ENCODE data around the gene HOXB13. TPM values are rescaled to one million over a fixed set of nuclear protein-coding genes. Genes with fewer than 3 reads are reported as not detected.

The HOXB13 gene
- total RNA-seq, 1 donor from 2014 or later, result 0.20 TPM

GRCh38 chr17:48679385-48680096 is 49.0 kb downstream of the HOXB13 start:
- no peak overlapping the region for H3K27ac Mint-ChIP-seq (ENCODE audit: unreplicated experiment)
- no peak for DNase-seq
- peaks cover 9% of the 10 kb centered on the region for H3K27me3 Mint-ChIP-seq (ENCODE audit: unreplicated experiment)
- H3K9me3 Mint-ChIP-seq (ENCODE audit: unreplicated experiment), result peaks cover 2% of the 10 kb centered on the region
- no peak for TF ChIP-seq CTCF (IDR thresholded peaks at IDR 0.05; ENCODE audit: partially characterized antibody, unreplicated experiment)
- no peaks in the 10 kb centered on the region for H3K4me1 Mint-ChIP-seq (ENCODE audit: low read depth, unreplicated experiment)
- peaks cover 5% of the 10 kb centered on the region for H3K36me3 Mint-ChIP-seq (ENCODE audit: unreplicated experiment)
- H3K4me3 Mint-ChIP-seq (ENCODE audit: unreplicated experiment), result no peak overlapping the region

- H3K27ac Mint-ChIP-seq (ENCODE audit: unreplicated experiment), result no peak overlapping the region
- H3K9me3 Mint-ChIP-seq (ENCODE audit: unreplicated experiment), result peaks cover 2% of the 10 kb centered on the region
- no peak overlapping the region for H3K4me3 Mint-ChIP-seq (ENCODE audit: unreplicated experiment)
- H3K36me3 Mint-ChIP-seq (ENCODE audit: unreplicated experiment), result peaks cover 5% of the 10 kb centered on the region
- H3K27me3 Mint-ChIP-seq (ENCODE audit: unreplicated experiment), result peaks cover 9% of the 10 kb centered on the region
- TF ChIP-seq CTCF (IDR thresholded peaks at IDR 0.05; ENCODE audit: partially characterized antibody, unreplicated experiment), result peak; percentile 98
- no peaks in the 10 kb centered on the region for H3K4me1 Mint-ChIP-seq (ENCODE audit: low read depth, unreplicated experiment)
- peak; percentile 88 for DNase-seq
These were observed 50.2 kb downstream of the HOXB13 start for GRCh38 chr17:48678141-48678971.

- no peak overlapping the region for H3K27ac Mint-ChIP-seq (ENCODE audit: unreplicated experiment)
- peaks cover 2% of the 10 kb centered on the region for H3K9me3 Mint-ChIP-seq (ENCODE audit: unreplicated experiment)
- DNase-seq, result no peak
- no peaks in the 10 kb centered on the region for H3K4me1 Mint-ChIP-seq (ENCODE audit: low read depth, unreplicated experiment)
- H3K36me3 Mint-ChIP-seq (ENCODE audit: unreplicated experiment), result peaks cover 5% of the 10 kb centered on the region
- H3K4me3 Mint-ChIP-seq (ENCODE audit: unreplicated experiment), result no peak overlapping the region
- TF ChIP-seq CTCF (IDR thresholded peaks at IDR 0.05; ENCODE audit: partially characterized antibody, unreplicated experiment), result no peak
- peaks cover 9% of the 10 kb centered on the region for H3K27me3 Mint-ChIP-seq (ENCODE audit: unreplicated experiment)
These were observed 51.5 kb downstream of the HOXB13 start for GRCh38 chr17:48676963-48677558.

Small RNAs within 50 kb of the gene (microRNA-seq; reads per million reads assigned to microRNA genes)
- not detected for gene MIR3185 (ENCODE audit: unreplicated experiment)

Other genes starting within 250 kb of the HOXB13 start
- not detected for gene HOXB1, start 197.7 kb downstream of the HOXB13 start, total RNA-seq (ENCODE audit: unreplicated experiment)
- gene HOXB2, start 183.6 kb downstream of the HOXB13 start, total RNA-seq (ENCODE audit: unreplicated experiment), result 12.7 TPM
- gene HOXB4, start 150.4 kb downstream of the HOXB13 start, total RNA-seq (ENCODE audit: unreplicated experiment), result not detected
- not detected for gene HOXB3, start 138.5 kb downstream of the HOXB13 start, total RNA-seq (ENCODE audit: unreplicated experiment)
- not detected for gene HOXB5, start 135.0 kb downstream of the HOXB13 start, total RNA-seq (ENCODE audit: unreplicated experiment)
- not detected for gene HOXB6, start 123.8 kb downstream of the HOXB13 start, total RNA-seq (ENCODE audit: unreplicated experiment)
- gene HOXB7, start 117.7 kb downstream of the HOXB13 start, total RNA-seq (ENCODE audit: unreplicated experiment), result 0.64 TPM
- not detected for gene HOXB8, start 113.5 kb downstream of the HOXB13 start, total RNA-seq (ENCODE audit: unreplicated experiment)
- gene HOXB9, start 102.4 kb downstream of the HOXB13 start, total RNA-seq (ENCODE audit: unreplicated experiment), result not detected
- gene PRAC1, start 6.2 kb downstream of the HOXB13 start, total RNA-seq (ENCODE audit: unreplicated experiment), result not detected
- not detected for gene PRAC2, start 5.6 kb downstream of the HOXB13 start, total RNA-seq (ENCODE audit: unreplicated experiment)
- gene TTLL6, start 88.5 kb upstream of the HOXB13 start, total RNA-seq (ENCODE audit: unreplicated experiment), result 35.4 TPM
- 142 TPM for gene CALCOCO2, start 102.3 kb upstream of the HOXB13 start, total RNA-seq (ENCODE audit: unreplicated experiment)
- gene ATP5MC1, start 164.0 kb upstream of the HOXB13 start, total RNA-seq (ENCODE audit: unreplicated experiment), result 61.0 TPM
- gene UBE2Z, start 179.7 kb upstream of the HOXB13 start, total RNA-seq (ENCODE audit: unreplicated experiment), result 76.5 TPM
- 143 TPM for gene SNF8, start 216.1 kb upstream of the HOXB13 start, total RNA-seq (ENCODE audit: unreplicated experiment)
- not detected for gene GIP, start 239.8 kb upstream of the HOXB13 start, total RNA-seq (ENCODE audit: unreplicated experiment)